Left lung (tissue), 10 donors: Measurements from ENCODE around the gene RBM15B. TPM values are rescaled to one million over a fixed set of nuclear protein-coding genes. Genes with fewer than 3 reads are reported as not detected.

ENCODE experiments used
- ATAC-seq: fragments of 200-7000 bp; cut with Tn5 transposase; one replicate; pipeline ENCODE4 v1.9.1; 2020; ENCODE audit warnings: moderate library complexity
- DNase-seq, 4 donors: peaks; one replicate each; pipeline ENCODE4 v3.0.0-alpha.2; 2013 to 2020
- H3K27ac ChIP-seq, 2 donors: fragments of 200-600 bp; sonication (generic) in 1 of 2; one replicate each; pipeline versions ENCODE4 v1.5.0 to v1.8.0; 2020 to 2021
- H3K27me3 ChIP-seq, 2 donors: fragments of 200-600 bp; sonication (generic) in 1 of 2; one replicate each; pipeline versions ENCODE4 v1.5.0 to v1.8.0; 2020 to 2021
- H3K36me3 ChIP-seq, 2 donors: fragments of 200-600 bp; sonication (generic) in 1 of 2; one replicate each; pipeline versions ENCODE4 v1.5.0 to v1.8.0; 2020 to 2021
- H3K4me1 ChIP-seq, 2 donors: fragments of 200-600 bp; one replicate each; pipeline ENCODE4 v1.8.0; 2021
- H3K4me3 ChIP-seq, 2 donors: fragments of 200-600 bp; sonication (generic) in 1 of 2; one replicate each; pipeline versions ENCODE4 v1.5.0 to v1.8.0; 2020 to 2021; ENCODE audit warnings: mild to moderate bottlenecking in 1 of 2
- H3K9me3 ChIP-seq, 2 donors: fragments of 200-600 bp; sonication (generic) in 1 of 2; one replicate each; pipeline versions ENCODE4 v1.5.0 to v1.8.0; 2020 to 2021
- CTCF ChIP-seq, 2 donors: fragments of 200-600 bp; sonication (generic) in 1 of 2; IDR thresholded peaks; one replicate each; pipeline versions ENCODE4 v1.5.0 to v1.8.0; 2021; ENCODE audit warnings: antibody characterized with exemption in 2 of 2
- intact Hi-C, 2 donors: fragments of 100-400 bp; cut with DNase I; formaldehyde crosslinking; loops; one replicate each; pipeline versions ENCODE4 v1.11.2 to v1.14.2; 2022
- polyA plus RNA-seq, 6 donors: library from polyadenylated mRNA; unstranded; fragments of 120-200 nt; gene quantifications; one replicate each; pipeline ENCODE4 v1.2.1, GENCODE V29; 2013; ENCODE audit not compliant: insufficient read length in 6 of 6
- total RNA-seq, 2 donors: library from RNA; stranded (reverse); fragmentation: NEBNext Ultra II Directional; extraction: Animal tissue kit (Norgen Biotek cat#: 25700); gene quantifications; one replicate each; pipeline ENCODE4 v1.2.1, GENCODE V29; 2021
- donor health status: DM: no; HTN: yes; CAD: no.
- donor health status: DM: no; HTN: no; CAD: no.

The RBM15B gene
- total and polyA plus RNA-seq, 8 donors: 25.2 to 44.8 (median 35.7) TPM

DNA sequence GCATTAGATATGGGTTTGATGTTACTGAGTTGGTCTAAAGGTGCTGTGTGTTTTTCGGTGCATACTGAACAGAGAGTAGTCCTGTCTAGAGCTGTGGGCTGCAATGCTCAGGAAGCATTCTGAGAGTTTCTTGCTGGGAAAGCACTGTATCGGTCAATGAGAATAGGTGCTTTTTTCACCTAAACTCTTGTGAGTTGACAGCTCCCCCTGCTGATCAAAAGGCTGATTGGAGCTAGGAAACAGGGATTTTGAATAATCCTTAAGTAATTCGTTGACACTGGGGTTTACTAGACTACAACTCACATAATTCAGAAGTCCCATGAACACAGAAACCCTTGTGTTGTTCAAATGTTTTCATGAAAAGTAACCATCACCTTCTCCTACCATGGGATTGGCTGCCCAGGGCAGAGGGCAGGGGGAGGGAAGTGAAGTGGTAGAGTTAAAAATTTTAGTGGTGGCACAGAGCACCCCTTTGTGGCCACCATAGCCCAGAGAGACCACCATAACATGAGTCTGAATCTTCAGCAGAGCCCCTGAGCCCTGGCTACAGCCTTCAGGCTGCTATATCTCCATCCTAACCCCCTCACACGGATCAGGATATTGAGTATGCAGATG is 19.0 kb upstream of the RBM15B start:
- Histone ChIP-seq H3K9me3 (no peaks in the 10 kb centered on the region), H3K27me3 (no peaks in the 10 kb centered on the region), H3K36me3 (no peaks in the 10 kb centered on the region), H3K4me3 (no peak overlapping the region), H3K4me1 (no peaks in the 10 kb centered on the region), H3K27ac (no peak overlapping the region)
- peak; percentile 89 for ATAC-seq
- intact Hi-C loops: loop anchor here in 1 of 2 donors (10.0 kb wide), 1 partner anchor 267 kb away; no protein-coding TSS in a partner anchor
- peak; percentile 56 to 66 for TF ChIP-seq CTCF (IDR thresholded peaks at IDR 0.05)
- peak in 2 of 4 donors; percentile 38 to 65 for DNase-seq

- Histone ChIP-seq H3K9me3 (no peaks in the 10 kb centered on the region), H3K4me3 (no peak overlapping the region), H3K27ac (no peak overlapping the region), H3K4me1 (no peaks in the 10 kb centered on the region), H3K36me3 (no peaks in the 10 kb centered on the region), H3K27me3 (no peaks in the 10 kb centered on the region)
- DNase-seq: no peak
- no peak for TF ChIP-seq CTCF (IDR thresholded peaks at IDR 0.05)
- no peak for ATAC-seq
- intact Hi-C loops: loop anchor here in 1 of 2 donors (10.0 kb wide), 1 partner anchor 269 kb away; no protein-coding TSS in a partner anchor
Measured at GRCh38 chr3:51373658-51374421, 17.2 kb upstream of the RBM15B start.

DNA sequence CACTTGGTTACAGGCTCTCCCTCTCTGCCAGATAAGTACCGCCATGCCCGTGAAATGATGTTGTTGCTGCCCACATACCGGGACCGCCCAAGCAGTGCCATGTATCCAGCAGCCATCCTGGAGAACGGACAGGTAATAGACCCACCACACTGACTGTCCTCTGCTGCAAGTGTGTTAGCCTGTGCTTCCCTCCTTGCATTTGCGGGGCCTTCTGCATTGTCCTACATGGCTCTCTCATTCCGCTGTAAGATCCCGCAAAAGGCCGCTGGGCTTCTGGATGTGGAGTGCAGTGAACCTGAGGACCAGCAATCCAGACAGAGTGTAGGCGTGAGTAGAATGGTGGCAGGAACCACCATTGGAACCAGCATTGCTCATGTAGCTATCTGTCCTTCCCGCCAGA is 16.6 kb upstream of the RBM15B start:
- H3K27me3 ChIP-seq: no peaks in the 10 kb centered on the region
- no peak overlapping the region for H3K4me3 ChIP-seq
- no peak for TF ChIP-seq CTCF (IDR thresholded peaks at IDR 0.05)
- ATAC-seq (no peak), DNase-seq (no peak)
- no peaks in the 10 kb centered on the region for H3K36me3 ChIP-seq
- H3K4me1 ChIP-seq: no peaks in the 10 kb centered on the region
- no peaks in the 10 kb centered on the region for H3K9me3 ChIP-seq
- no peak overlapping the region for H3K27ac ChIP-seq
- intact Hi-C loops: loop anchor here in 1 of 2 donors (10.0 kb wide), 1 partner anchor 270 kb away; no protein-coding TSS in a partner anchor

GRCh38 chr3:51375136-51375535 is 15.9 kb upstream of the RBM15B start:
- Histone ChIP-seq H3K4me1 (no peaks in the 10 kb centered on the region), H3K27ac (no peak overlapping the region), H3K9me3 (no peaks in the 10 kb centered on the region), H3K27me3 (no peaks in the 10 kb centered on the region), H3K4me3 (no peak overlapping the region), H3K36me3 (no peaks in the 10 kb centered on the region)
- intact Hi-C loops: loop anchor here in 1 of 2 donors (10.0 kb wide), 1 partner anchor 270 kb away; no protein-coding TSS in a partner anchor
- no peak for TF ChIP-seq CTCF (IDR thresholded peaks at IDR 0.05)
- DNase-seq (no peak), ATAC-seq (no peak)

DNA sequence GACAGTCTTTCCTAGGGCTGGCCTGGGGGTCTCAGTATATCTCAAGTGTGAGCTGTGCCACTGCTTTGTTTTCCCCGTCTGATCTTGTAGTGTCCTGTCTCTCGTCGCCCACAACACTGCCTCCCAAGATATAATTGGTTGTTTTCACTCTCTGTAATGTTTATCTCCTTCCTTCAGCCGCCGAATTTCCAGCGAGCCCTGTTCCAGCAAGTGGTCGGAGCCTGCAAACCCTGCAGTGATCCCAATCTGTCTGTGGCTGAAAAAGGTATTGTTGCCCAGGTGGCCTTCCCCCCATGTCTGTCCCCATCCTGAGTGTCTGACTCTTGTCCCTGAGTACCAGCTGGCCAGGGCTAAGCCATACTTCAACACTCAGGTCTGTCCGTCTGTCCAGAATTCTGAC is 15.5 kb upstream of the RBM15B start:
- ATAC-seq (no peak), DNase-seq (no peak)
- Histone ChIP-seq H3K9me3 (no peaks in the 10 kb centered on the region), H3K27ac (no peak overlapping the region), H3K4me1 (no peaks in the 10 kb centered on the region), H3K4me3 (no peak overlapping the region), H3K27me3 (no peaks in the 10 kb centered on the region), H3K36me3 (no peaks in the 10 kb centered on the region)
- intact Hi-C loops: loop anchor here in 1 of 2 donors (10.0 kb wide), 1 partner anchor 271 kb away; no protein-coding TSS in a partner anchor
- no peak for TF ChIP-seq CTCF (IDR thresholded peaks at IDR 0.05)
